ENCODE results near the gene THAP7. TPM values are rescaled to one million over a fixed set of nuclear protein-coding genes. Genes with fewer than 3 reads are reported as not detected.

THAP7 gene
- total RNA-seq, 1 experiment from 2014 or later: 24.6 TPM

DNA sequence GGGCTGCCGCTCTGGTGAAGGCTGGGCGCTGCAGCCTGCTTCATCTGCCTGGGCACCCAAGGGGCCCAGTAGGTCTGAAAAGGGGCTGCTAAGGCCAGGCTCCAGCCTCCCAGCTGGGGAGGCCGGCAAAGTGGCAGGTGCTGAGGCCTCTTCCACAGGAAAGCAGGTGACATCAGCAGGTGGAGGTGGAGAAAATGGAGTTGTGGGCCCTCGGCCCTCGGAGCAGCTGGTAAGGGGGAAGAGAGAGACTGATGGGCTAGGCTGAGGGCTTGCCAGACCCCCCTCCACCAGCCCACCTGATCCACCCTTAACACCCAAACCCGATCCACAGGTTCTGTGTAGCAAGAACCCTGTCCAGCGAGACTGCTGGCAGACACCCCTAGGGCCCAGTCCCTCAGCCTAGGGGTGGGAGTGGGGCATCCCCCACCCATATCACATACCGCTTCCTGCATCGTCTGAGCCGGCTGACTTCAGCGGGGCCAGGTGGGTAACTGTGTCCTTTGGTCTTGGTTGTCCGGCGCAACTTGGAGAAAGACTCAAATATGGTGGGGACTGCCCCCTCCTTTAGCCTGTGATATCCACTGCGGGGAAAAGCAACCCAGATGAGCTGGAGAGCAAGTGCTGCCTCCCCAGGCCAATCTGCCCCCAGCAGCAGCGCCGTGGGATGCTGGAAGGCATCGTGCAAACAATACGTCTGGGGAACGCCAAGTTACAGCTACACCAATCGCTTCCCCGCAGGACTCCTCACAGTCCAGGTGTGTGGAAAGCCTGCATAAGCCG, 1.5 kb downstream of the THAP7 start:
- H3K79me2 ChIP-seq (ENCODE audit: insufficient read depth, low read length): no peaks in the 10 kb centered on the region
- H3K23ac ChIP-seq (ENCODE audit: insufficient read length, low read depth, low read length): no peak overlapping the region
- no peak overlapping the region for H4K91ac ChIP-seq (ENCODE audit: insufficient read length, low read depth, low read length)
- H2AK5ac ChIP-seq (ENCODE audit: insufficient read length, low read length): no peak overlapping the region
- H3K36me3 Mint-ChIP-seq (ENCODE audit: insufficient read depth in 1 of 3, low read depth in 3 of 3): peaks cover 0 to 12% (median 1%) of the 10 kb centered on the region in 3 experiments; a peak in 5 of 7 replicates
- H3K4me1 ChIP-seq (ENCODE audit: insufficient read depth, low read length): no peaks in the 10 kb centered on the region; the same call in 1 of the 2 replicates
- H4K5ac ChIP-seq (ENCODE audit: insufficient read length, low read depth, low read length): no peak overlapping the region
- H4K8ac ChIP-seq (replicated peaks; ENCODE audit: insufficient read length, low read depth, low read length): no peak overlapping the region
- no peak overlapping the region for H2AFZ ChIP-seq (ENCODE audit: low read length)
- no peak overlapping the region for H3K56ac ChIP-seq (ENCODE audit: insufficient read length, low read depth, low read length)
- WGBS (ENCODE audit: extremely low coverage, insufficient read length, low lambda C conversion rate): no CpG with 5 or more reads among the region's 22 CpGs
- no peak overlapping the region for H3K4ac ChIP-seq (ENCODE audit: low read depth, low read length)
- no peak overlapping the region for H3K18ac ChIP-seq (ENCODE audit: insufficient read length, low read depth, low read length)
- no peak overlapping the region for H2BK12ac ChIP-seq (ENCODE audit: insufficient read length, low read depth, low read length)
- H2BK120ac ChIP-seq (ENCODE audit: low read depth, low read length, poor library complexity, severe bottlenecking): no peak overlapping the region
- no peak overlapping the region for H2BK15ac ChIP-seq (ENCODE audit: low read depth, low read length)
- H3K27me3 ChIP-seq (ENCODE audit: insufficient read depth, low read length): no peaks in the 10 kb centered on the region
- H3K4me1 Mint-ChIP-seq: peaks cover 11 to 17% of the 10 kb centered on the region in 2 experiments
- no peaks in the 10 kb centered on the region for H3K79me1 ChIP-seq (ENCODE audit: insufficient read depth, low read depth, low read length, poor library complexity, severe bottlenecking)
- no peak overlapping the region for H3K27ac ChIP-seq (ENCODE audit: insufficient read length, low read depth, low read length)
- DNase-seq: no peak
- H3K14ac ChIP-seq (ENCODE audit: insufficient read depth, low read length): no peak overlapping the region
- H3K9ac ChIP-seq (ENCODE audit: extremely low read depth, insufficient read length, low read length): peak overlapping the region; percentile 48
- no peaks in the 10 kb centered on the region for H3K27me3 Mint-ChIP-seq (ENCODE audit: low read depth)
- peak overlapping the region; percentile 57 for H3K4me2 ChIP-seq (ENCODE audit: insufficient read depth, insufficient read length, low read length)
- no peak overlapping the region for H2BK5ac ChIP-seq (ENCODE audit: insufficient read length, low read length)
- no peak for TF ChIP-seq CTCF (conservative IDR thresholded peaks at IDR 0.05)
- peak overlapping the region; percentile 88 to 92 for H3K4me3 Mint-ChIP-seq
- no peaks in the 10 kb centered on the region for H4K20me1 ChIP-seq (ENCODE audit: control insufficient read depth, insufficient read depth, insufficient read length)
- no peaks in the 10 kb centered on the region for H3K9me3 ChIP-seq (ENCODE audit: control insufficient read depth, low read depth, low read length)
- no peaks in the 10 kb centered on the region for H3K9me3 Mint-ChIP-seq
- H3K23me2 ChIP-seq (ENCODE audit: insufficient read length, low read depth, low read length, poor library complexity, severe bottlenecking): peaks cover 11% of the 10 kb centered on the region
- no peak overlapping the region for H2BK20ac ChIP-seq (ENCODE audit: low read depth, low read length, poor library complexity, severe bottlenecking)
- H3T11ph ChIP-seq (ENCODE audit: low read length): no peak overlapping the region
- H3K27ac Mint-ChIP-seq: no peak overlapping the region; a peak in 1 of 7 replicates

All from H9 (cell line).